NCI-H1417 treated with DMSO at 0.1 percent for 48 hours (cell line): ENCODE data around the gene PEX14.

Source experiments
- DNase-seq: peaks from one replicate; lab custom pipeline; 2025; lab: John Stamatoyannopoulos, UW

Gene PEX14

GRCh38 chr1:10544239-10544638 lies 69.5 kb downstream of the PEX14 start:
- DNase-seq = no peak

GRCh38 chr1:10546896-10547295 lies 72.1 kb downstream of the PEX14 start:
- DNase-seq = no peak

- DNase-seq = no peak
These were observed 75.3 kb downstream of the PEX14 start for GRCh38 chr1:10549904-10550664.

GRCh38 chr1:10553118-10553517 lies 78.4 kb downstream of the PEX14 start:
- no peak for DNase-seq

GRCh38 chr1:10555635-10556429 lies 81.1 kb downstream of the PEX14 start:
- peak; percentile 25 for DNase-seq

GRCh38 chr1:10556430-10557005 lies 81.8 kb downstream of the PEX14 start:
- DNase-seq = no peak

- DNase-seq = no peak
These were observed 83.0 kb downstream of the PEX14 start for GRCh38 chr1:10557714-10558113.

GRCh38 chr1:10559386-10559785 lies 84.6 kb downstream of the PEX14 start:
- no peak for DNase-seq

- no peak for DNase-seq
These were observed 86.7 kb downstream of the PEX14 start for GRCh38 chr1:10561497-10561896.

- DNase-seq = no peak
These were observed 87.2 kb downstream of the PEX14 start for GRCh38 chr1:10561955-10562354.

GRCh38 chr1:10564063-10564462 lies 89.3 kb downstream of the PEX14 start:
- no peak for DNase-seq

- DNase-seq = no peak
These were observed 94.8 kb downstream of the PEX14 start for GRCh38 chr1:10569531-10569930.

- DNase-seq = no peak
These were observed 100.9 kb downstream of the PEX14 start for GRCh38 chr1:10575616-10576015.

- DNase-seq = no peak
These were observed 103.3 kb downstream of the PEX14 start for GRCh38 chr1:10578070-10578469.

GRCh38 chr1:10583641-10584040 lies 108.9 kb downstream of the PEX14 start:
- DNase-seq = no peak

- DNase-seq = no peak
These were observed 110.5 kb downstream of the PEX14 start for GRCh38 chr1:10585242-10585641.

GRCh38 chr1:10586125-10586524 lies 111.4 kb downstream of the PEX14 start:
- no peak for DNase-seq

- DNase-seq = no peak
These were observed 113.9 kb downstream of the PEX14 start for GRCh38 chr1:10588640-10589039.

- no peak for DNase-seq
These were observed 114.3 kb downstream of the PEX14 start for GRCh38 chr1:10589074-10589473.

- no peak for DNase-seq
These were observed 116.3 kb downstream of the PEX14 start for GRCh38 chr1:10591010-10591409.

- no peak for DNase-seq
These were observed 117.6 kb downstream of the PEX14 start for GRCh38 chr1:10592373-10592772.

- DNase-seq = no peak
These were observed 119.0 kb downstream of the PEX14 start for GRCh38 chr1:10593750-10594149.

GRCh38 chr1:10594595-10595223 lies 120.0 kb downstream of the PEX14 start:
- no peak for DNase-seq
